Eye (tissue), 1 donor: ENCODE data around the gene TEX50.
"Not testable (repeated sequence)": the region's sequence is repeated elsewhere in the genome, so short reads cannot be mapped to it uniquely, and the experiment has no call there.

Source experiments
- DNase-seq: peaks from one replicate; pipeline ENCODE4 v3.0.0-alpha.2; 2015

TEX50 gene, protein sequence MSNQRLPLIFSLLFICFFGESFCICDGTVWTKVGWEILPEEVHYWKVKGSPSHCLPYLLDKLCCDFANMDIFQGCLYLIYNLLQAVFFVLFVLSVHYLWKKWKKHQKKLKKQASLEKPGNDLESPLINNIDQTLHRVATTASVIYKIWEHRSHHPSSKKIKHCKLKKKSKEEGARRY

GRCh38 chr1:173635116-173635515, at the start of gene TEX50:
Gene TEX50, plus strand, starts transcription at chr1:173635338. Its CDS starts 184 bp downstream, at chr1:173635522.
- DNase-seq: no peak

DNA sequence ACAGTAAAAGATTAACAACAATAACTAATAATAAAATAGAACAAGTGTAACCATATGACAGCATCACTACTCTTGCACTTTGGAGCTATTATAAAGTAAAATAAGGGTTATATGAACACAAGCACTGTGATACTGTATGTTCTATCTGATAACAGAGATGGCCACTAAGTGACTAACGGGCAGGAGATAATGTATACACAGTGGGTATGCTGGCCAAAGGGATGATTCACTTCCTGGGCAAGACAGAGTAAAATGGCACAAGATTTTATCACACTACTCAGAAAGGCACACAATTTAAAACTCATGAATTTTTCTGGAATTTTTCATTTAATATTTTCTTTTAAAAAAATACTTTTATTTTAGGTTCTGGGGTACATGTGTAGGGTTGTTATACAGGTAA, 44.6 kb upstream of the TEX50 start:
- no peak for DNase-seq

DNA sequence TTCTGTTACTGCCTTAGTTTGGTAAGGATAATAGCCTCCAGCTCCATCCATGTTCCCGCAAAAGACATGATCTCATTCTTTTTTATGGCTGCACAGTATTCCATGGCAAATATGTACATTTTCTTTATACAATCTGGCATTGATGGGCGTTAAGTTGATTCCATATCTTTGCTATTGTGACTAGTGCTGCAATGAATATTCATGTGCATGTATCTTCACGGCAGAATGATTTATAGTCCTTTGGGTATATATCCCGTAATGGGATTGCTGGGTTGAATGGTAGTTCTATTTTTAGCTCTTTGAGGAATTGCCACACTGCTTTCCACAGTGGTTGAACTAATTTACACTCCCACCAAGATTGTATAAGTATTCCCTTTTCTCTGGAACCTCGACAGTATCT, 44.0 kb upstream of the TEX50 start:
- DNase-seq: not testable (repeated sequence)

- no peak for DNase-seq
Observed at GRCh38 chr1:173596097-173596825, 38.9 kb upstream of the TEX50 start.

DNA sequence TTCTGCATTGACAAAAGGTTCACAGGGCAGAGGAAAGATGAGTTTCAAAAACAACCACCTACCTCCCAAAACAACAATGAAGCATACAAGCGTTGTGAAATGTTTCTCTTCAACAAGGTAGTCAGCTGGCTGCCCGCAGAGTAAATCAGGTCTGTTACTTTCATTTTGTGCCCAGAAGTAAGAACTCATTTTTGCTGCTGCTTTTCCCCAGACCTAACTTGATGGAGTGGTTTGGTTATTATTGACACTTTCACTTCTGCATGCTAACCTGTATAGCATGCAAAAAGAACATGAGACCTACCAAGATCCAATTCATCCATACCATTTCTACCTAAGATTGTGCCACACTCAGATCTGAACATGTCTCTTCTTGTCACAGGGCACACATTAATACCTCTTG, 33.5 kb upstream of the TEX50 start:
- DNase-seq: no peak

GRCh38 chr1:173603056-173603591, 32.0 kb upstream of the TEX50 start, which contains the start of gene SLC9C2:
Gene SLC9C2, minus strand, starts transcription at chr1:173603072. Its CDS starts 1,296 bp downstream, at chr1:173601776.
- DNase-seq: no peak

GRCh38 chr1:173608503-173609216, 26.5 kb upstream of the TEX50 start:
- DNase-seq: no peak

GRCh38 chr1:173613086-173613485, 22.1 kb upstream of the TEX50 start:
- DNase-seq: not testable (repeated sequence)

- no peak for DNase-seq
Observed at GRCh38 chr1:173616859-173617258, 18.3 kb upstream of the TEX50 start.

GRCh38 chr1:173627269-173627668, 7.9 kb upstream of the TEX50 start:
- no peak for DNase-seq

GRCh38 chr1:173628888-173629287, 6.2 kb upstream of the TEX50 start:
- no peak for DNase-seq

DNA sequence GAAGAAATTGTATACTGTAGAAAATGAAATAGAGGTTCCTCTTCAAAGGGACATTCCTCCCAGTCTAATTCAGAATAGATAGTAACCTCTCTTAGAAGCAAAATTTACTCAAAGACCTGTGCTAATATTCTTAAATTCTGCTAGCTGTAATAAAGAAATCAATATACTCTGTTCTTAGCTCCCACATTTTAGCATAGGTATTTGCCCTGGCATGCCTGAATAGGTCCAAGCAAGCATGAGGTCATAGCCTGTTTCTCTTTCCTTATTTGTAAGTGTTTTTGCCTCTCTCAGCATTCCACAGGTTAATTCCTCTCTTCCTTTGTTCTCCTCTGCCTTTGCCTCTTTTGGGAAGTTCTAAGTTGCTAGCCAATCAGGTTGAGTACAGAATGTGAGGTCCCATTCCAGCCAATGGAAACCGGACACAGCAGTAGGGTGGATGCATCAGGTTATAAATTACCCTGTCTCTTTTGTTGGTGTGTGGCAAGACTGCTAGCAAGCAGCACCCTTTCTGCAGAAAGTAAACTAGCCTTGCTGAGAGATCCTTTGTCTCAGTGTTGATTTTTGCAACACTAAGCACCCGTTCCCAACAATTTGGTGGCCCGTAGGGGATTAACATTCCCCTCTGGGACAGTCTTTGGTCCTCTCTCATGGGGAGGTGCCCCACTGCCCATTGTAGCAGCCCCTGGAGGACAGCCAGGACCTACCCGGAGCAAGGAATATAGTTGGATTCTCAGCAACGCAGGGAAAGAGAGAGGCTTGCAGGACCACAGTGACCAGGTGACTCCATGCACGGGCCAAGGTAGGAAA, 2.3 kb downstream of the TEX50 start:
- DNase-seq: not testable (repeated sequence)

GRCh38 chr1:173638043-173639021, 3.2 kb downstream of the TEX50 start:
- DNase-seq: no peak

DNA sequence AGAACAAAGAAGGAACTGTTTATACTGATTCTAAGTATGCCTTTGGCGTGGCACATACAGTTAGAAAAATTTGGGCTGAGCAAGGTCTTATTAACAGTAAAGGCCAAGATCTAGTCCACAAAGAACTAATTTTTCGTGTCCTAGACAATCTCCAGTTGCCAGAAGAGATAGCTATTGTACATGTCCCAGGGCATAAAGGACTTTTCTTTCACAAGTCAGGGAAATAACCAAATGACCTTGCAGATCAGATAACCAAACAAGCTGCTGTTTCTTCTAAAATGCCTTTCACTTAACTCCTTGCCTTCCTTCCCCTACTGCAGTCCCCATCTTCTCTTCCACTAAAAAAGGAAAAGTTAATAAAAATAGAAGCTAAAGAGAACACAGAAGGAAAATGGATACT, 4.0 kb downstream of the TEX50 start:
- no peak for DNase-seq

- DNase-seq: not testable (repeated sequence)
Observed at GRCh38 chr1:173642450-173643139, 7.5 kb downstream of the TEX50 start.

- DNase-seq: no peak
Observed at GRCh38 chr1:173646656-173647055, 11.5 kb downstream of the TEX50 start.

GRCh38 chr1:173648880-173649605, 13.9 kb downstream of the TEX50 start:
- DNase-seq: no peak

- no peak for DNase-seq
Observed at GRCh38 chr1:173660306-173660705, 25.2 kb downstream of the TEX50 start.

- no peak for DNase-seq
Observed at GRCh38 chr1:173661271-173661670, 26.1 kb downstream of the TEX50 start.

GRCh38 chr1:173661763-173662162, 26.6 kb downstream of the TEX50 start:
- DNase-seq: no peak
